Adrenal gland (tissue), 12 donors: Measurements from ENCODE around the gene VPS39. TPM values are rescaled to one million over a fixed set of nuclear protein-coding genes. Genes with fewer than 3 reads are reported as not detected.

ENCODE experiments used
- DNase-seq, 7 donors: peaks; one replicate each; pipeline ENCODE4 v3.0.0-alpha.2; 2019 to 2020
- H3K27ac ChIP-seq, 5 donors: fragments of 200-600 bp; sonication (generic) in 4 of 5; 1 replicate in 3 of 5; 2 replicates in 2 of 5; pipeline versions ENCODE4 v1.5.1 to v1.8.0; 2016 to 2020; ENCODE audit warnings: mild to moderate bottlenecking in 1 of 5
- H3K27me3 ChIP-seq: fragments of 200-600 bp; 2 replicates; pipeline ENCODE4 v1.8.0; 2021
- H3K36me3 ChIP-seq, 2 donors: fragments of 200-600 bp; replicated peaks in 1 of 2; 1 replicate in 1 of 2; 2 replicates in 1 of 2; pipeline versions ENCODE4 v1.5.1 to v1.8.0; 2018 to 2022
- H3K4me1 ChIP-seq, 2 donors: fragments of 200-600 bp; replicated peaks in 1 of 2; 1 replicate in 1 of 2; 2 replicates in 1 of 2; pipeline versions ENCODE4 v1.5.1 to v1.8.0; 2018 to 2021
- H3K4me3 ChIP-seq, 4 donors: fragments of 200-600 bp; sonication (generic) in 3 of 4; one replicate each; pipeline ENCODE4 v1.5.1; 2016 to 2018
- H3K9me3 ChIP-seq, 3 donors: fragments of 200-600 bp; sonication (generic) in 1 of 3; replicated peaks in 1 of 3; 1 replicate in 2 of 3; 2 replicates in 1 of 3; pipeline versions ENCODE4 v1.5.1 to v1.8.0; 2016 to 2021
- CTCF ChIP-seq, 6 experiments: fragments of 450-650 bp in 4 of 6; fragments of 200-600 bp in 2 of 6; sonication (generic) in 1 of 6; IDR thresholded peaks; 1 replicate in 5 of 6; 2 replicates in 1 of 6; pipeline versions ENCODE4 v1.5.1 to v1.8.0; 2016 to 2021; ENCODE audit warnings: antibody characterized with exemption in 6 of 6, mild to moderate bottlenecking in 2 of 6, moderate library complexity in 1 of 6
- POLR2A ChIP-seq, 2 donors: fragments of 450-650 bp; IDR thresholded peaks; one replicate each; pipeline ENCODE4 v1.6.1; 2017; ENCODE audit warnings: antibody characterized with exemption in 2 of 2, mild to moderate bottlenecking in 2 of 2, moderate library complexity in 1 of 2
- WGBS, 4 donors: extraction: QIAGEN DNeasy Blood & Tissue Kit in 2 of 4; methylation state at CpG; one replicate each; pipeline versions ENCODE4 v1.1.5 to v1.1.7; 2013 to 2017; 5-methylcytosine and 5-hydroxymethylcytosine counted together
- intact Hi-C, 2 donors: fragments of 100-400 bp; cut with DNase I; formaldehyde crosslinking; loops; one replicate each; pipeline versions ENCODE4 v1.14.1 to v1.15.0; 2022 to 2023
- polyA plus RNA-seq, 3 donors: library from polyadenylated mRNA; stranded (reverse); fragments of 200-250 nt in 2 of 3; fragments of 350-450 nt in 1 of 3; fragmentation: Illumina TruSeq in 1 of 3; extraction: RNeasy Lipid Tissue Mini Kit (QIAGEN cat#74804) in 1 of 3; gene quantifications; one replicate each; pipeline ENCODE4 v1.2.3, GENCODE V29; 2013 to 2014
- total RNA-seq, 9 donors: library from RNA; depleted of rRNA in 4 of 9; stranded (reverse); fragments of >200 nt in 4 of 9; fragments of 120-200 nt in 1 of 9; fragmentation: NEBNext Ultra II Directional in 1 of 9; extraction: Animal tissue kit (Norgen Biotek cat#: 25700) in 1 of 9; gene quantifications; one replicate each; pipeline versions ENCODE4 v1.1.0 to v1.2.4, GENCODE V29; 2013 to 2023
- donor health status: healthy with polysubstance abuse.
- donor health status: Bipolar disorder and iron deficiency.
- donor health status: DM: yes; HTN: yes; CAD: no.
- donor health status: DM: no; HTN: no; CAD: no.
- donor health status: DM: no; HTN: no; CAD: no.
- donor health status: DM: yes; HTN: yes; CAD: no.

VPS39 gene
- total and polyA plus RNA-seq, 12 donors, result 42.4 to 159 (median 70.4) TPM

GRCh38 chr15:42184736-42185135 lies 23.4 kb downstream of the VPS39 start:
- Histone ChIP-seq H3K36me3 (peaks cover 0 to 91% of the 10 kb centered on the region in 2 donors), H3K27ac (no peak overlapping the region), H3K4me1 (no peaks in the 10 kb centered on the region), H3K9me3 (no peaks in the 10 kb centered on the region), H3K27me3 (no peaks in the 10 kb centered on the region), H3K4me3 (no peak overlapping the region)
- no peak for DNase-seq
- intact Hi-C loops, result no loop called here
- TF ChIP-seq CTCF (IDR thresholded peaks at IDR 0.05), result no peak
- no peak for TF ChIP-seq POLR2A (IDR thresholded peaks at IDR 0.05)
- 94 to 97% (median 96%) methylated on average over 4 of the region's 4 CpGs for WGBS, 4 donors

- Histone ChIP-seq H3K9me3 (no peaks in the 10 kb centered on the region), H3K27me3 (no peaks in the 10 kb centered on the region), H3K4me3 (no peak overlapping the region), H3K27ac (no peak overlapping the region), H3K4me1 (no peaks in the 10 kb centered on the region), H3K36me3 (peaks cover 0 to 94% of the 10 kb centered on the region in 2 donors)
- intact Hi-C loops, result no loop called here
- DNase-seq, result peak in 2 of 7 donors; percentile 24 to 25
- TF ChIP-seq POLR2A (IDR thresholded peaks at IDR 0.05) (no peak), CTCF (IDR thresholded peaks at IDR 0.05) (no peak)
- WGBS, 4 donors, result 64 to 74% (median 69%) methylated on average over 5 of the region's 5 CpGs
Measured at GRCh38 chr15:42184296-42184695, 23.8 kb downstream of the VPS39 start.

GRCh38 chr15:42182961-42183360 lies 25.1 kb downstream of the VPS39 start:
- H3K27ac ChIP-seq, result no peak overlapping the region
- peaks cover 0 to 93% of the 10 kb centered on the region in 2 donors for H3K36me3 ChIP-seq
- TF ChIP-seq POLR2A (IDR thresholded peaks at IDR 0.05) (no peak), CTCF (IDR thresholded peaks at IDR 0.05) (no peak)
- no peak overlapping the region for H3K4me3 ChIP-seq
- no peaks in the 10 kb centered on the region for H3K4me1 ChIP-seq
- no peaks in the 10 kb centered on the region for H3K9me3 ChIP-seq
- DNase-seq, result no peak
- 76 to 90% (median 79%) methylated on average over 6 of the region's 6 CpGs for WGBS, 4 donors
- H3K27me3 ChIP-seq, result no peaks in the 10 kb centered on the region
- intact Hi-C loops, result no loop called here

DNA sequence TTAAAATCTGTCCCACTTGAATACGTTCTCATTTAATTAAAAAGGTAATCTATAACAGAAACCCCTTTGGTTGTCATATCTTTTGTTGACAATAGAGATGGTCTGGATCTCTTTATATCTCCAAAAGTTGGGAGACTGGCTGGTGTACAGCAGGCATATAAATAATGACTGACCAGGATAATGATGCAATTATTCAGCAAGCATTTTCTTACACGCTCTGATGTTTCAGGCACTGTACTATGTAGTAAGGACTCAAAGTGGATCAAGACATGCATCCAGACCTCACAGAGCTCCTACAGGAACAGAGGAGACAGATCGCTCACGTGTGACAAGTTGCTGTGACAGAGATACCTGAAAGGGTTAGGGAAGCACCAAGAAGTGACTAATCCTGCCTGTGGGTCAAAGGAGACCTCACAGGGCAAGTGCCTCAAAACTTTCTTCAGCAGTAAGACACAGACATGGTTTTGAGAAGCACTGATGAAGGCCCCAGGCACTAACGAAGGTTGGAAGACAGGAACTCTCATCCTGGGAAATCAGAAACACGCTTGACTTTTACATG lies 25.7 kb downstream of the VPS39 start:
- H3K4me3 ChIP-seq, result no peak overlapping the region
- no peak for TF ChIP-seq CTCF (IDR thresholded peaks at IDR 0.05)
- no peak for TF ChIP-seq POLR2A (IDR thresholded peaks at IDR 0.05)
- no peaks in the 10 kb centered on the region for H3K4me1 ChIP-seq
- peaks cover 0 to 93% of the 10 kb centered on the region in 2 donors for H3K36me3 ChIP-seq
- DNase-seq, result no peak
- 84 to 88% (median 86%) methylated on average over 6 of the region's 6 CpGs for WGBS, 4 donors
- H3K27me3 ChIP-seq, result no peaks in the 10 kb centered on the region
- no peaks in the 10 kb centered on the region for H3K9me3 ChIP-seq
- intact Hi-C loops, result no loop called here
- no peak overlapping the region for H3K27ac ChIP-seq
